Measurements from ENCODE around the gene THNSL1.
A peak's percentile ranks its signal among the peaks of the same experiment; 100 is the strongest.
"Not testable (repeated sequence)": the region's sequence is repeated elsewhere in the genome, so short reads cannot be mapped to it uniquely, and the experiment has no call there.

THNSL1 gene

GRCh38 chr10:25016376-25017153 lies at the start of gene THNSL1:
Gene THNSL1, plus strand, starts transcription at chr10:25016612. Its CDS starts 6,612 bp downstream, at chr10:25023224.
- DNase-seq (ENCODE audit: low read depth), result peak; percentile 84

GRCh38 chr10:24966962-24967481 lies 49.4 kb upstream of the THNSL1 start:
- DNase-seq (ENCODE audit: low read depth), result no peak

GRCh38 chr10:24968349-24968748 lies 48.1 kb upstream of the THNSL1 start:
- DNase-seq (ENCODE audit: low read depth), result no peak

GRCh38 chr10:24968951-24969350 lies 47.5 kb upstream of the THNSL1 start:
- not testable (repeated sequence) for DNase-seq (ENCODE audit: low read depth)

- no peak for DNase-seq (ENCODE audit: low read depth)
Observed at GRCh38 chr10:24969841-24970281, 46.6 kb upstream of the THNSL1 start.

- no peak for DNase-seq (ENCODE audit: low read depth)
Observed at GRCh38 chr10:24971374-24971773, 45.0 kb upstream of the THNSL1 start.

GRCh38 chr10:24973163-24973562 lies 43.2 kb upstream of the THNSL1 start:
- no peak for DNase-seq (ENCODE audit: low read depth)

GRCh38 chr10:24974976-24975375 lies 41.4 kb upstream of the THNSL1 start:
- DNase-seq (ENCODE audit: low read depth), result no peak

- DNase-seq (ENCODE audit: low read depth), result no peak
Observed at GRCh38 chr10:24979685-24980084, 36.7 kb upstream of the THNSL1 start.

- no peak for DNase-seq (ENCODE audit: low read depth)
Observed at GRCh38 chr10:24981161-24981710, 35.2 kb upstream of the THNSL1 start.

- no peak for DNase-seq (ENCODE audit: low read depth)
Observed at GRCh38 chr10:24982319-24983112, 33.9 kb upstream of the THNSL1 start.

GRCh38 chr10:24983130-24983529 lies 33.3 kb upstream of the THNSL1 start:
- DNase-seq (ENCODE audit: low read depth), result no peak

- no peak for DNase-seq (ENCODE audit: low read depth)
Observed at GRCh38 chr10:24983946-24984345, 32.5 kb upstream of the THNSL1 start.

- DNase-seq (ENCODE audit: low read depth), result no peak
Observed at GRCh38 chr10:24984906-24985305, 31.5 kb upstream of the THNSL1 start.

- no peak for DNase-seq (ENCODE audit: low read depth)
Observed at GRCh38 chr10:24988831-24989640, 27.4 kb upstream of the THNSL1 start.

GRCh38 chr10:24989867-24990266 lies 26.5 kb upstream of the THNSL1 start:
- DNase-seq (ENCODE audit: low read depth), result no peak

- no peak for DNase-seq (ENCODE audit: low read depth)
Observed at GRCh38 chr10:24991298-24991697, 25.1 kb upstream of the THNSL1 start.

GRCh38 chr10:24992512-24993133 lies 23.8 kb upstream of the THNSL1 start:
- DNase-seq (ENCODE audit: low read depth), result no peak

GRCh38 chr10:24993237-24993958 lies 23.0 kb upstream of the THNSL1 start:
- DNase-seq (ENCODE audit: low read depth), result no peak

GRCh38 chr10:24995072-24995471 lies 21.3 kb upstream of the THNSL1 start:
- DNase-seq (ENCODE audit: low read depth), result no peak

GRCh38 chr10:24998044-24998443 lies 18.4 kb upstream of the THNSL1 start:
- DNase-seq (ENCODE audit: low read depth), result no peak
